Heart left ventricle (tissue), 13 donors: ENCODE data around the gene DHX16.

Experiments used
- CTCF ChIP-seq, 12 donors: fragments of 200-600 bp; sonication (generic) in 4 of 12; IDR thresholded peaks; one replicate each; pipeline versions ENCODE4 v1.5.0 to v1.8.0; 2018 to 2022; ENCODE audit warnings: antibody characterized with exemption in 12 of 12, mild to moderate bottlenecking in 5 of 12
- POLR2A ChIP-seq, 2 donors: fragments of 450-650 bp; IDR thresholded peaks; one replicate each; pipeline ENCODE4 v1.6.1; 2017; ENCODE audit warnings: antibody characterized with exemption in 2 of 2, mild to moderate bottlenecking in 2 of 2, moderate library complexity in 2 of 2
- donor health status: ischemic (EF 13 %, LVEDD 7.1; RV severe dilation, severe dysfunction).
- donor health status: DM: no; HTN: yes; CAD: no.
- donor health status: DM: no; HTN: no; CAD: no.
- donor health status: ischemic (EF 25% LVEDD 6.9; RV normal size, moderate dysfunction).
- donor health status: ischemic (EF 25% LVEDD 5.7; RV mildly dilated, moderate dysfunction).
- donor health status: ischemic (EF 35%, LVEDD 5.7; RV mildly dilated, moderate dysfunction).
- donor health status: nonischemic (EF 11% LVEDD 7.7; RV severe dilation, severe dysfunction).
- donor health status: DM: yes; HTN: yes; CAD: no.
- donor health status: PGD.
- donor health status: ischemic (EF 29% LVEDD 5.4; RV normal size, mild dysfunction).
- donor health status: nonischemic (EF 23%, LVEDD 6.1; RV moderate dilation, normal function).

GRCh38 chr6:30610065-30610464 is 62.7 kb downstream of the DHX16 start:
- TF ChIP-seq POLR2A (IDR thresholded peaks at IDR 0.05): no peak
- no peak for TF ChIP-seq CTCF (IDR thresholded peaks at IDR 0.05)
